GM21619 (cell line): Measurements from ENCODE around the gene PKHD1.
"Not testable (repeated sequence)": the region's sequence is repeated elsewhere in the genome, so short reads cannot be mapped to it uniquely, and the experiment has no call there.

ENCODE experiments used
- ATAC-seq: cut with Tn5 transposase; IDR thresholded peaks from one replicate; pipeline ENCODE4 v1.9.1; 2021; ENCODE audit not compliant: unreplicated experiment

Gene PKHD1

GRCh38 chr6:51995214-51995755, 92.1 kb downstream of the PKHD1 start:
- no peak for ATAC-seq

- no peak for ATAC-seq
Measured at GRCh38 chr6:51992876-51993275, 94.5 kb downstream of the PKHD1 start.

GRCh38 chr6:51989789-51990188, 97.6 kb downstream of the PKHD1 start:
- ATAC-seq, result no peak

- no peak for ATAC-seq
Measured at GRCh38 chr6:51986864-51987263, 100.5 kb downstream of the PKHD1 start.

- no peak for ATAC-seq
Measured at GRCh38 chr6:51983564-51983963, 103.8 kb downstream of the PKHD1 start.

- not testable (repeated sequence) for ATAC-seq
Measured at GRCh38 chr6:51982695-51983094, 104.7 kb downstream of the PKHD1 start.

- ATAC-seq, result no peak
Measured at GRCh38 chr6:51976374-51976773, 111.0 kb downstream of the PKHD1 start.

GRCh38 chr6:51972659-51973058, 114.8 kb downstream of the PKHD1 start:
- ATAC-seq, result no peak

GRCh38 chr6:51968265-51968664, 119.1 kb downstream of the PKHD1 start:
- ATAC-seq, result no peak

- no peak for ATAC-seq
Measured at GRCh38 chr6:51965222-51965801, 122.1 kb downstream of the PKHD1 start.

- ATAC-seq, result no peak
Measured at GRCh38 chr6:51963980-51964379, 123.4 kb downstream of the PKHD1 start.

GRCh38 chr6:51962354-51962753, 125.1 kb downstream of the PKHD1 start:
- no peak for ATAC-seq

GRCh38 chr6:51960419-51960818, 127.0 kb downstream of the PKHD1 start:
- no peak for ATAC-seq

GRCh38 chr6:51959744-51960383, 127.5 kb downstream of the PKHD1 start:
- no peak for ATAC-seq

- no peak for ATAC-seq
Measured at GRCh38 chr6:51954681-51955080, 132.7 kb downstream of the PKHD1 start.

GRCh38 chr6:51953246-51953645, 134.2 kb downstream of the PKHD1 start:
- ATAC-seq, result no peak

- no peak for ATAC-seq
Measured at GRCh38 chr6:51951924-51952323, 135.5 kb downstream of the PKHD1 start.

- no peak for ATAC-seq
Measured at GRCh38 chr6:51949526-51949925, 137.9 kb downstream of the PKHD1 start.

- ATAC-seq, result not testable (repeated sequence)
Measured at GRCh38 chr6:51939695-51940094, 147.7 kb downstream of the PKHD1 start.

- no peak for ATAC-seq
Measured at GRCh38 chr6:51936531-51937290, 150.7 kb downstream of the PKHD1 start.

- ATAC-seq, result no peak
Measured at GRCh38 chr6:51934098-51934497, 153.3 kb downstream of the PKHD1 start.

GRCh38 chr6:51932956-51933355, 154.5 kb downstream of the PKHD1 start:
- no peak for ATAC-seq
